ENCODE data around the gene TOP3B.

The TOP3B gene

GRCh38 chr22:22019659-22020424 lies 37.3 kb upstream of the TOP3B start:
- H3K4me3 ChIP-seq (replicated peaks; ENCODE audit: low read depth, low read length) = no peak overlapping the region

GRCh38 chr22:22018825-22019658 lies 36.5 kb upstream of the TOP3B start:
- H3K4me3 ChIP-seq (replicated peaks; ENCODE audit: low read depth, low read length) = no peak overlapping the region
- no peak for TF ChIP-seq CTCF (IDR thresholded peaks at IDR 0.05; ENCODE audit: low read length, missing control alignments)

More at GRCh38 chr22:22019659-22020424, 37.3 kb upstream of the TOP3B start:
- DNase-seq (ENCODE audit: low read depth) = no peak
- no peak for TF ChIP-seq CTCF (IDR thresholded peaks at IDR 0.05; ENCODE audit: low read length, missing control alignments)

GRCh38 chr22:22015631-22016030 lies 33.0 kb upstream of the TOP3B start:
- no peak for TF ChIP-seq CTCF (IDR thresholded peaks at IDR 0.05; ENCODE audit: low read length, missing control alignments)
- H3K4me3 ChIP-seq (replicated peaks; ENCODE audit: low read depth, low read length) = no peak overlapping the region
- no peak for DNase-seq (ENCODE audit: low read depth)

More at GRCh38 chr22:22018825-22019658, 36.5 kb upstream of the TOP3B start:
- no peak for DNase-seq (ENCODE audit: low read depth)

- TF ChIP-seq CTCF (IDR thresholded peaks at IDR 0.05; ENCODE audit: low read length, missing control alignments) = no peak
- H3K4me3 ChIP-seq (replicated peaks; ENCODE audit: low read depth, low read length) = no peak overlapping the region
- no peak for DNase-seq (ENCODE audit: low read depth)
Observed at GRCh38 chr22:22014285-22014659, 31.7 kb upstream of the TOP3B start.

- no peak for TF ChIP-seq CTCF (IDR thresholded peaks at IDR 0.05; ENCODE audit: low read length, missing control alignments)
- no peak for DNase-seq (ENCODE audit: low read depth)
- H3K4me3 ChIP-seq (replicated peaks; ENCODE audit: low read depth, low read length) = no peak overlapping the region
Observed at GRCh38 chr22:22013559-22014284, 31.1 kb upstream of the TOP3B start.

GRCh38 chr22:22011964-22012363 lies 29.4 kb upstream of the TOP3B start:
- no peak for TF ChIP-seq CTCF (IDR thresholded peaks at IDR 0.05; ENCODE audit: low read length, missing control alignments)
- no peak overlapping the region for H3K4me3 ChIP-seq (replicated peaks; ENCODE audit: low read depth, low read length)
- DNase-seq (ENCODE audit: low read depth) = no peak
